ENCODE measurements around the gene SUPV3L1. TPM values are rescaled to one million over a fixed set of nuclear protein-coding genes. Genes with fewer than 3 reads are reported as not detected.

SUPV3L1 gene
- total RNA-seq, 1 donor from 2014 or later = 36.8 TPM

- no peak for TF ChIP-seq CTCF (IDR thresholded peaks at IDR 0.05; ENCODE audit: borderline replicate concordance)
- intact Hi-C loops (cut with micrococcal nuclease) = no loop called here
- Histone ChIP-seq H3K27ac (replicated peaks) (no peak overlapping the region), H3K4me3 (no peak overlapping the region), H3K9me3 (replicated peaks) (no peaks in the 10 kb centered on the region), H3K36me3 (peaks cover 8% of the 10 kb centered on the region), H3K4me1 (peaks cover 12% of the 10 kb centered on the region), H3K27me3 (ENCODE audit: low read depth) (no peaks in the 10 kb centered on the region)
- no peak for DNase-seq
Measured at GRCh38 chr10:69145329-69145728, 34.7 kb upstream of the SUPV3L1 start.

GRCh38 chr10:69145864-69146263 lies 34.2 kb upstream of the SUPV3L1 start:
- H3K4me3 ChIP-seq = no peak overlapping the region
- no peak for DNase-seq
- no peaks in the 10 kb centered on the region for H3K27me3 ChIP-seq (ENCODE audit: low read depth)
- H3K9me3 ChIP-seq (replicated peaks) = no peaks in the 10 kb centered on the region
- TF ChIP-seq CTCF (IDR thresholded peaks at IDR 0.05; ENCODE audit: borderline replicate concordance) = no peak
- intact Hi-C loops (cut with micrococcal nuclease) = no loop called here
- H3K36me3 ChIP-seq = peaks cover 8% of the 10 kb centered on the region
- no peak overlapping the region for H3K27ac ChIP-seq (replicated peaks)
- peaks cover 12% of the 10 kb centered on the region for H3K4me1 ChIP-seq

- no peak for TF ChIP-seq CTCF (IDR thresholded peaks at IDR 0.05; ENCODE audit: borderline replicate concordance)
- intact Hi-C loops (cut with micrococcal nuclease) = no loop called here
- DNase-seq = no peak
- H3K27me3 ChIP-seq (ENCODE audit: low read depth) = no peaks in the 10 kb centered on the region
- H3K9me3 ChIP-seq (replicated peaks) = no peaks in the 10 kb centered on the region
- no peak overlapping the region for H3K4me3 ChIP-seq
- peaks cover 12% of the 10 kb centered on the region for H3K4me1 ChIP-seq
- peaks cover 5% of the 10 kb centered on the region for H3K36me3 ChIP-seq
- no peak overlapping the region for H3K27ac ChIP-seq (replicated peaks)
Measured at GRCh38 chr10:69146759-69147158, 33.3 kb upstream of the SUPV3L1 start.

DNA sequence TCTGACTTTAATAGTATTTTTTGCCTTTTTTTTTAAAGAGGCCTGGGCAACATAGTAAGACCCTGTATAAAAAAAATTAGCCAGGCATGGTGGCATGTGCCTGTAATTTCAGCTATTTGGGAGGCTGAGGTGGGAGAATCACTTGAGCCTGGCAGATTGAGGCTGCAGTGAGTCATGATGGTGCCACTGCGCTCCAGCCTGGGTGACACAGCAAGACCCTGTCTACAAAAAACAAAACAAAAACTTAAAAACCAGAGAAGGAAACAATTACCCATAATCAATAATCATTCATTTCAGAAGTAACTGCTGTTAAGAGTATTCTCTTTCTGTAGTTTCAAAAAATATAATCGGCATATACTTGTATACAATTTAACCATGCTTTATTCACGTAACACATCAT lies 28.1 kb upstream of the SUPV3L1 start:
- no peaks in the 10 kb centered on the region for H3K9me3 ChIP-seq (replicated peaks)

GRCh38 chr10:69153227-69153626 lies 26.8 kb upstream of the SUPV3L1 start:
- intact Hi-C loops (cut with micrococcal nuclease) = no loop called here
- H3K4me3 ChIP-seq = no peak overlapping the region
- no peak for TF ChIP-seq CTCF (IDR thresholded peaks at IDR 0.05; ENCODE audit: borderline replicate concordance)
- no peaks in the 10 kb centered on the region for H3K9me3 ChIP-seq (replicated peaks)
- H3K27me3 ChIP-seq (ENCODE audit: low read depth) = no peaks in the 10 kb centered on the region
- no peak for DNase-seq
- H3K4me1 ChIP-seq = no peaks in the 10 kb centered on the region
- H3K27ac ChIP-seq (replicated peaks) = no peak overlapping the region
- H3K36me3 ChIP-seq = peaks cover 5% of the 10 kb centered on the region

More for the DNA sequence above, 28.1 kb upstream of the SUPV3L1 start:
- no peak overlapping the region for H3K4me3 ChIP-seq
- no peak for TF ChIP-seq CTCF (IDR thresholded peaks at IDR 0.05; ENCODE audit: borderline replicate concordance)
- peaks cover 8% of the 10 kb centered on the region for H3K4me1 ChIP-seq
- no peak overlapping the region for H3K27ac ChIP-seq (replicated peaks)
- H3K36me3 ChIP-seq = no peaks in the 10 kb centered on the region
- DNase-seq = no peak
- intact Hi-C loops (cut with micrococcal nuclease) = no loop called here
- no peaks in the 10 kb centered on the region for H3K27me3 ChIP-seq (ENCODE audit: low read depth)

- DNase-seq = no peak
- Histone ChIP-seq H3K4me3 (no peak overlapping the region), H3K27me3 (ENCODE audit: low read depth) (no peaks in the 10 kb centered on the region), H3K27ac (replicated peaks) (no peak overlapping the region), H3K4me1 (no peaks in the 10 kb centered on the region), H3K36me3 (peaks cover 66% of the 10 kb centered on the region), H3K9me3 (replicated peaks) (no peaks in the 10 kb centered on the region)
- intact Hi-C loops (cut with micrococcal nuclease) = no loop called here
- no peak for TF ChIP-seq CTCF (IDR thresholded peaks at IDR 0.05; ENCODE audit: borderline replicate concordance)
Measured at GRCh38 chr10:69160809-69161241, 19.2 kb upstream of the SUPV3L1 start.
